GM12878 (cell line): Measurements from ENCODE around the gene LYPD5. TPM values are rescaled to one million over a fixed set of nuclear protein-coding genes. Genes with fewer than 3 reads are reported as not detected.

Experiments
- ATAC-seq: fragments of 200-7000 bp; cut with Tn5 transposase; 3 replicates; pipeline ENCODE4 v1.9.1; 2020; ENCODE audit warnings: mild to moderate bottlenecking, moderate library complexity
- BruUV-seq: library from RNA; stranded (reverse); fragments of 400-500 nt; replicated peaks from 2 replicates; lab custom pipeline; 2021; lab: Mats Ljungman, UMichigan
- CTCF ChIA-PET: fragments of 300-600 bp; sonication (Branson Sonifier 250); formaldehyde crosslinking; extraction: SDS; loops from one replicate; lab custom pipeline; 2021; ENCODE audit warnings: inconsistent platforms; lab: Yijun Ruan, JAX
- POLR2A ChIA-PET: fragments of 350-600 bp; formaldehyde crosslinking; extraction: SDS; loops from one replicate; lab custom pipeline; 2021; ENCODE audit warnings: inconsistent platforms; lab: Charles Lee
- RAD21 ChIA-PET: fragments of 300-600 bp; sonication (Branson Sonifier 250); formaldehyde crosslinking; loops from one replicate; lab custom pipeline; 2023; ENCODE audit warnings: antibody characterized with exemption; ENCODE audit not compliant: unreplicated experiment; lab: Charles Lee
- SMC1A ChIA-PET: fragments of 300-600 bp; sonication (Branson Sonifier 250); formaldehyde crosslinking; loops from one replicate; lab custom pipeline; 2023; ENCODE audit not compliant: unreplicated experiment, uncharacterized antibody; lab: Charles Lee
- DNase-seq: peaks from one replicate; pipeline ENCODE4 v3.0.0-alpha.2; 2011; ENCODE audit warnings: low read depth, low spot score
- FAIRE-seq: peaks from 3 replicates; lab custom pipeline; 2011; peaks lifted over from hg19 to GRCh38; lab: Jason Lieb, UNC
- H2AFZ ChIP-seq: 2 replicates; pipeline ENCODE4 v1.6.0; 2011; ENCODE audit warnings: low read depth, low read length, control low read depth; ENCODE audit not compliant: control insufficient read depth
- H3K27ac ChIP-seq: 2 replicates; pipeline ENCODE4 v1.5.1; 2011; ENCODE audit warnings: control low read depth; ENCODE audit not compliant: control insufficient read depth, insufficient read depth
- H3K27me3 ChIP-seq, 2 experiments: replicated peaks in 1 of 2; 2 replicates each; pipeline versions ENCODE4 v1.6.0 to v1.6.1; 2011; ENCODE audit warnings: low read length in 1 of 2; ENCODE audit not compliant: control insufficient read depth in 2 of 2, insufficient read depth in 2 of 2
- H3K36me3 ChIP-seq, 2 experiments: 2 replicates each; pipeline ENCODE4 v1.5.1; 2011; ENCODE audit warnings: low read length in 1 of 2; ENCODE audit not compliant: control insufficient read depth in 2 of 2, insufficient read depth in 2 of 2
- H3K4me1 ChIP-seq: 2 replicates; pipeline ENCODE4 v1.6.1; 2011; ENCODE audit warnings: mild to moderate bottlenecking, low read length, moderate library complexity, mixed read lengths; ENCODE audit not compliant: control insufficient read depth, insufficient read depth
- H3K4me2 ChIP-seq: 2 replicates; pipeline ENCODE4 v1.6.0; 2011; ENCODE audit warnings: control low read depth; ENCODE audit not compliant: control insufficient read depth, insufficient read depth
- H3K4me3 ChIP-seq: fragments of 200-600 bp; sonication (generic); 2 replicates; pipeline ENCODE4 v1.5.1; 2016
- H3K79me2 ChIP-seq: 2 replicates; pipeline ENCODE4 v1.6.0; 2011; ENCODE audit warnings: low read length; ENCODE audit not compliant: control insufficient read depth, insufficient read depth
- H3K9ac ChIP-seq: 2 replicates; pipeline ENCODE4 v1.8.0; 2011; ENCODE audit warnings: low read length, control low read depth, mixed read lengths; ENCODE audit not compliant: control insufficient read depth, insufficient read depth
- H3K9me3 ChIP-seq: replicated peaks from 3 replicates; pipeline ENCODE4 v1.5.1; 2011; ENCODE audit warnings: mild to moderate bottlenecking, low read length; ENCODE audit not compliant: control insufficient read depth, insufficient read depth
- H4K20me1 ChIP-seq: 2 replicates; pipeline ENCODE4 v1.6.0; 2011; ENCODE audit not compliant: control insufficient read depth, insufficient read depth
- FOS ChIP-seq: IDR thresholded peaks from 3 replicates; pipeline ENCODE4 v1.6.1; 2011; ENCODE audit warnings: borderline replicate concordance; ENCODE audit not compliant: insufficient read length; ENCODE audit errors: extremely low read depth
- FOXK2 ChIP-seq: fragments of 450-650 bp; IDR thresholded peaks from 2 replicates; pipeline ENCODE4 v1.6.1; 2017; ENCODE audit warnings: mild to moderate bottlenecking, moderate library complexity
- HCFC1 ChIP-seq: fragments of 150-350 bp; IDR thresholded peaks from 2 replicates; pipeline ENCODE4 v1.6.1; 2014; ENCODE audit warnings: low read length
- JUND ChIP-seq: IDR thresholded peaks from 2 replicates; pipeline ENCODE4 v1.6.1; 2012; ENCODE audit warnings: low read depth, mild to moderate bottlenecking, low read length, improper control_type of control experiment, moderate library complexity
- MLLT1 ChIP-seq: fragments of 450-650 bp; IDR thresholded peaks from 2 replicates; pipeline ENCODE4 v1.6.1; 2016; ENCODE audit warnings: mild to moderate bottlenecking
- PAX8 ChIP-seq: fragments of 450-650 bp; IDR thresholded peaks from 2 replicates; pipeline ENCODE4 v1.6.1; 2017; ENCODE audit warnings: mild to moderate bottlenecking, moderate library complexity
- RAD21 ChIP-seq: IDR thresholded peaks from 2 replicates; pipeline ENCODE4 v1.6.1; 2011; ENCODE audit warnings: mild to moderate bottlenecking, low read depth, low read length, moderate library complexity; ENCODE audit not compliant: insufficient read depth
- RB1 ChIP-seq: fragments of 450-650 bp; formaldehyde crosslinking; IDR thresholded peaks from 2 replicates; pipeline ENCODE4 v1.6.1; 2017; ENCODE audit warnings: mild to moderate bottlenecking, borderline replicate concordance
- RELA ChIP-seq: fragments of 450-650 bp; IDR thresholded peaks from 2 replicates; pipeline ENCODE4 v1.8.0; 2014; ENCODE audit warnings: borderline replicate concordance; ENCODE audit not compliant: partially characterized antibody
- SP1 ChIP-seq: IDR thresholded peaks from one replicate; pipeline ENCODE4 v1.6.1; 2011; ENCODE audit warnings: low read depth, low read length
- ZBTB11 ChIP-seq: fragments of 450-650 bp; formaldehyde crosslinking; IDR thresholded peaks from 2 replicates; pipeline ENCODE4 v1.5.0; 2022; ENCODE audit warnings: mild to moderate bottlenecking, missing genetic modification characterization
- WGBS: methylation state at CpG from one replicate; pipeline ENCODE4 v1.1.6; 2016; ENCODE audit warnings: low lambda C conversion rate; ENCODE audit not compliant: insufficient replicate concordance, insufficient coverage; ENCODE audit errors: missing lambda C conversion rate; 5-methylcytosine and 5-hydroxymethylcytosine counted together
- in situ Hi-C: fragments of 300-500 bp; cut with MboI; formaldehyde crosslinking; loops from 9 replicates; pipeline ENCODE4 v1.14.3; 2018; ENCODE audit warnings: mixed read lengths
- intact Hi-C: fragments of 100-400 bp; cut with micrococcal nuclease; formaldehyde crosslinking; loops from one replicate; pipeline ENCODE4 v1.14.2; 2022; ENCODE audit not compliant: unreplicated experiment
- polyA plus RNA-seq, 11 experiments: library from polyadenylated mRNA; depleted of rRNA in 4 of 11; unstranded in 6 of 11; stranded (reverse) in 5 of 11; fragments of >200 nt; fragmentation: Nextera tagmentation in 4 of 11; fragmentation: Illumina TruSeq in 1 of 11; extraction: Ambion mirVana in 4 of 11; extraction: Trizol in 1 of 11; gene quantifications; 1 replicate in 1 of 11; 2 replicates in 10 of 11; pipeline versions ENCODE4 v1.2.1 to v1.2.3, GENCODE V29; 2011 to 2016; ENCODE audit warnings: inconsistent platforms in 2 of 11, missing spikeins in 2 of 11, low read depth in 1 of 11
- total RNA-seq, 4 experiments: library from RNA; depleted of rRNA in 3 of 4; stranded (reverse); fragments of >200 nt in 3 of 4; fragmentation: Illumina TruSeq in 1 of 4; extraction: Trizol in 1 of 4; gene quantifications; 2 replicates each; pipeline versions ENCODE4 v1.2.1 to v1.2.3, GENCODE V29; 2013 to 2021
- TF ChIP-seq, protein P1 (sequence below): fragments of 450-650 bp; IDR thresholded peaks from 2 replicates; pipeline ENCODE4 v1.6.1; 2016; ENCODE audit warnings: mild to moderate bottlenecking
- TF ChIP-seq, protein P2 (sequence below): IDR thresholded peaks from 2 replicates; pipeline ENCODE4 v1.6.1; 2011; ENCODE audit warnings: low read depth, mild to moderate bottlenecking, low read length, moderate library complexity, borderline replicate concordance; ENCODE audit errors: extremely low read depth
- TF ChIP-seq, protein P3 (sequence below): fragments of 450-650 bp; IDR thresholded peaks from 2 replicates; pipeline ENCODE4 v1.6.1; 2017; ENCODE audit warnings: mild to moderate bottlenecking

The LYPD5 gene
- total and polyA plus RNA-seq, 10 of the 15 experiments (the other 5 are each of a cell fraction or from before 2014, with no cell fraction given): 0.04 to 2.2 (median 0.69) TPM; not detected in 1

- ChIA-PET POLR2A (interaction anchor here (1.1 to 18.9 kb wide), 3 partner anchors 13 to 22 kb away, joined by 3 to 389 read pairs (median 307); partner anchors contain the start of genes KCNN4 and SMG9), SMC1A (interaction anchor here (1.0 to 20.1 kb wide), 6 partner anchors 11 to 95 kb away, joined by 3 to 325 read pairs (median 46); partner anchors contain the start of genes KCNN4 and SMG9), RAD21 (interaction anchor here (1.0 to 8.3 kb wide), 7 partner anchors 9 to 94 kb away, joined by 4 to 167 read pairs (median 55); partner anchors contain the start of genes KCNN4, PLAUR and SMG9), CTCF (interaction anchor here (0.6 to 20.8 kb wide), 6 partner anchors 9 to 971 kb away, joined by 3 to 324 read pairs (median 72); partner anchors contain the start of genes KCNN4 and SMG9)
- TSS peak; percentile 96 for BruUV-seq
- Histone ChIP-seq H3K4me1 (peaks cover 69% of the 10 kb centered on the region), H3K9me3 (no peaks in the 10 kb centered on the region; the same call in 2 of the 3 replicates), H3K27me3 (no peaks in the 10 kb centered on the region), H3K36me3 (peaks cover 18 to 20% of the 10 kb centered on the region in 2 experiments), H3K27ac (peak overlapping the region; percentile 100), H4K20me1 (no peaks in the 10 kb centered on the region), H3K79me2 (peaks cover 1% of the 10 kb centered on the region; the same call in 1 of the 2 replicates), H3K4me3 (0 out of 2 replicates have a peak overlapping the region, but pooled peaks have one; percentile 39), H3K9ac (peak overlapping the region; percentile 76), H3K4me2 (peak overlapping the region; percentile 86), H2AFZ (no peak overlapping the region)
- ATAC-seq (peak; percentile 50), FAIRE-seq (peak; percentile 65), DNase-seq (no peak)
- in situ Hi-C loops (loop anchor here (25.0 kb wide), 2 partner anchors 1699 to 1826 kb away; partner anchors contain the start of genes ERFL and FOSB), intact Hi-C loops (no loop called here)
- 6% methylated on average over 3 of the region's 3 CpGs for WGBS
- TF ChIP-seq ZBTB11 (no peak), RELA (peak; percentile 92), FOXK2 (no peak), FOS (no peak), SP1 (peak; percentile 71), JUND (no peak), MLLT1 (no peak; the same call in 1 of the 2 replicates), PAX8 (no peak), HCFC1 (no peak), RB1 (no peak), RAD21 (peak; percentile 20; the same call in 1 of the 2 replicates)
- TF ChIP-seq, protein P1, sequence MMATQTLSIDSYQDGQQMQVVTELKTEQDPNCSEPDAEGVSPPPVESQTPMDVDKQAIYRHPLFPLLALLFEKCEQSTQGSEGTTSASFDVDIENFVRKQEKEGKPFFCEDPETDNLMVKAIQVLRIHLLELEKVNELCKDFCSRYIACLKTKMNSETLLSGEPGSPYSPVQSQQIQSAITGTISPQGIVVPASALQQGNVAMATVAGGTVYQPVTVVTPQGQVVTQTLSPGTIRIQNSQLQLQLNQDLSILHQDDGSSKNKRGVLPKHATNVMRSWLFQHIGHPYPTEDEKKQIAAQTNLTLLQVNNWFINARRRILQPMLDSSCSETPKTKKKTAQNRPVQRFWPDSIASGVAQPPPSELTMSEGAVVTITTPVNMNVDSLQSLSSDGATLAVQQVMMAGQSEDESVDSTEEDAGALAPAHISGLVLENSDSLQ: peak; percentile 44; the same call in 1 of the 2 replicates
- TF ChIP-seq, protein P2, sequence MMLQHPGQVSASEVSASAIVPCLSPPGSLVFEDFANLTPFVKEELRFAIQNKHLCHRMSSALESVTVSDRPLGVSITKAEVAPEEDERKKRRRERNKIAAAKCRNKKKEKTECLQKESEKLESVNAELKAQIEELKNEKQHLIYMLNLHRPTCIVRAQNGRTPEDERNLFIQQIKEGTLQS: no peak
- TF ChIP-seq, protein P3, sequence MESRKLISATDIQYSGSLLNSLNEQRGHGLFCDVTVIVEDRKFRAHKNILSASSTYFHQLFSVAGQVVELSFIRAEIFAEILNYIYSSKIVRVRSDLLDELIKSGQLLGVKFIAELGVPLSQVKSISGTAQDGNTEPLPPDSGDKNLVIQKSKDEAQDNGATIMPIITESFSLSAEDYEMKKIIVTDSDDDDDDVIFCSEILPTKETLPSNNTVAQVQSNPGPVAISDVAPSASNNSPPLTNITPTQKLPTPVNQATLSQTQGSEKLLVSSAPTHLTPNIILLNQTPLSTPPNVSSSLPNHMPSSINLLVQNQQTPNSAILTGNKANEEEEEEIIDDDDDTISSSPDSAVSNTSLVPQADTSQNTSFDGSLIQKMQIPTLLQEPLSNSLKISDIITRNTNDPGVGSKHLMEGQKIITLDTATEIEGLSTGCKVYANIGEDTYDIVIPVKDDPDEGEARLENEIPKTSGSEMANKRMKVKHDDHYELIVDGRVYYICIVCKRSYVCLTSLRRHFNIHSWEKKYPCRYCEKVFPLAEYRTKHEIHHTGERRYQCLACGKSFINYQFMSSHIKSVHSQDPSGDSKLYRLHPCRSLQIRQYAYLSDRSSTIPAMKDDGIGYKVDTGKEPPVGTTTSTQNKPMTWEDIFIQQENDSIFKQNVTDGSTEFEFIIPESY: no peak
These were observed 38.7 kb downstream of the LYPD5 start for GRCh38 chr19:43763473-43763939.
